Natural killer cell (primary cell): ENCODE measurements around the gene SLC38A11. TPM values are rescaled to one million over a fixed set of nuclear protein-coding genes. Genes with fewer than 3 reads are reported as not detected.

ENCODE experiments used
- ATAC-seq, 3 donors: fragments of 150-1000 bp in 2 of 3; fragments of 200-7000 bp in 1 of 3; cut with Tn5 transposase; 1 replicate in 1 of 3; 2 replicates in 2 of 3; pipeline ENCODE4 v1.10.0; 2021; ENCODE audit warnings: mild to moderate bottlenecking in 2 of 3, moderate library complexity in 2 of 3
- DNase-seq, 2 donors: peaks; one replicate each; pipeline versions ENCODE4 v3.0.0 to v3.0.0-alpha.2; 2013 to 2021; ENCODE audit warnings: mixed read lengths in 1 of 2
- H3K27ac ChIP-seq: one replicate; pipeline ENCODE4 v1.5.1; 2013; ENCODE audit warnings: mild to moderate bottlenecking, low read length
- H3K27me3 ChIP-seq: one replicate; pipeline ENCODE4 v1.6.1; 2013; ENCODE audit warnings: low read length; ENCODE audit not compliant: control insufficient read depth, insufficient read depth
- H3K36me3 ChIP-seq: one replicate; pipeline ENCODE4 v1.6.1; 2013; ENCODE audit warnings: low read length; ENCODE audit not compliant: control insufficient read depth, insufficient read depth
- H3K4me1 ChIP-seq: one replicate; pipeline ENCODE4 v1.6.1; 2013; ENCODE audit warnings: low read length; ENCODE audit not compliant: control insufficient read depth, insufficient read depth
- H3K4me3 ChIP-seq: one replicate; pipeline ENCODE4 v1.5.1; 2013; ENCODE audit warnings: low read length
- H3K9me3 ChIP-seq: one replicate; pipeline ENCODE4 v1.6.1; 2013; ENCODE audit warnings: low read length; ENCODE audit not compliant: control insufficient read depth, insufficient read depth
- H3K27ac Mint-ChIP-seq, 2 donors: one replicate each; pipeline ENCODE4 v1.8.0; 2022; ENCODE audit warnings: mild to moderate bottlenecking in 2 of 2, mixed read lengths in 2 of 2, moderate library complexity in 1 of 2
- H3K27me3 Mint-ChIP-seq, 2 donors: one replicate each; pipeline ENCODE4 v1.8.0; 2022; ENCODE audit warnings: low read depth in 2 of 2, mixed read lengths in 2 of 2
- H3K36me3 Mint-ChIP-seq: one replicate; pipeline ENCODE4 v1.8.0; 2022; ENCODE audit warnings: mixed read lengths
- H3K4me1 Mint-ChIP-seq, 2 donors: one replicate each; pipeline ENCODE4 v1.8.0; 2022; ENCODE audit warnings: mixed read lengths in 2 of 2
- H3K4me3 Mint-ChIP-seq: one replicate; pipeline ENCODE4 v1.8.0; 2022; ENCODE audit warnings: mild to moderate bottlenecking, moderate library complexity, mixed read lengths
- H3K9me3 Mint-ChIP-seq, 2 donors: one replicate each; pipeline ENCODE4 v1.8.0; 2022; ENCODE audit warnings: mixed read lengths in 2 of 2
- CTCF ChIP-seq: fragments of 200-600 bp; IDR thresholded peaks from one replicate; pipeline ENCODE4 v1.8.0; 2022; ENCODE audit warnings: antibody characterized with exemption
- WGBS: methylation state at CpG from one replicate; pipeline ENCODE4 v1.1.7; 2013; ENCODE audit warnings: missing lambda C conversion rate; ENCODE audit not compliant: insufficient coverage; 5-methylcytosine and 5-hydroxymethylcytosine counted together
- intact Hi-C: fragments of 100-400 bp; cut with micrococcal nuclease; formaldehyde crosslinking; loops from one replicate; pipeline ENCODE4 v1.14.2; 2022
- total RNA-seq, 4 donors: library from RNA; stranded (reverse); fragments of 120-200 nt in 1 of 4; gene quantifications; one replicate each; pipeline versions ENCODE4 v1.2.3 to v1.2.4, GENCODE V29; 2013 to 2022

SLC38A11 gene
- total RNA-seq, 3 donors from 2014 or later (not counting 1 experiment from before 2014, with no cell fraction given) = 0.66 TPM; not detected in 2

DNA sequence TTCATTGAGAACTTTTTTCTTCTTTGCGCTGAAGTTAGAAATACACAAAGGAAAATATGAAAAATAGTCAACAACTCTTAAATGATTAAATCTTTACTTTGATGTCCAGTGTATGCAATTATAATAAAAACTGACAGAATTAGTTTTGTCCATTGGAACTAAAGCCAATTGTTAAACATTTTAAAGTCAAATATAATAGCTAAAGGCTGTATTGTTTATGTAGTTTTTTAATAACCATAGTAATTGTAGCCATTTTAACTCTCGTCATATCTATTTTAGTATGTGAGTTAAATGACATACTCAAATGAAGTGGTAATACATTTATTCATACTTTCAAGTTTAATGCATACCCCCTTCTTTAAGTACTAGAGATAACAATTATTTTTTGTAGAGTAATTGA, 109.0 kb downstream of the SLC38A11 start:
- H3K36me3 ChIP-seq = no peaks in the 10 kb centered on the region
- Mint-ChIP-seq H3K36me3 (no peaks in the 10 kb centered on the region), H3K9me3 (no peaks in the 10 kb centered on the region), H3K4me3 (no peak overlapping the region), H3K27me3 (peaks cover 11 to 24% of the 10 kb centered on the region in 2 donors), H3K4me1 (no peaks in the 10 kb centered on the region), H3K27ac (no peak overlapping the region)
- peaks cover 4% of the 10 kb centered on the region for H3K4me1 ChIP-seq
- H3K27ac ChIP-seq = no peak overlapping the region
- no peak for ATAC-seq
- no peak overlapping the region for H3K4me3 ChIP-seq
- intact Hi-C loops = no loop called here
- H3K27me3 ChIP-seq = peaks cover 8% of the 10 kb centered on the region
- DNase-seq = no peak
- no peak for TF ChIP-seq CTCF
- no peaks in the 10 kb centered on the region for H3K9me3 ChIP-seq
- WGBS = no CpG with 5 or more reads among the region's 2 CpGs

Other genes starting within 250 kb of the SLC38A11 start
- 10 to 100 TPM in 1 of 3 donors, 1 to 10 TPM in 1, under 1 TPM in 1; 0.85 to 13.4 (median 2.2) TPM for gene COBLL1, start 113.7 kb downstream of the SLC38A11 start, total RNA-seq
- gene SCN3A, start 248.5 kb upstream of the SLC38A11 start, total RNA-seq = under 1 TPM in 2 of 3 donors, not detected in 1; 0.05 to 0.58 TPM